GM12864 (cell line): ENCODE results near the gene LHPP.

Source experiments
- DNase-seq: peaks from one replicate; pipeline ENCODE4 v3.0.0-alpha.2; 2011; ENCODE audit warnings: low read depth
- H3K4me3 ChIP-seq: 2 replicates; pipeline ENCODE4 v1.5.1; 2011; ENCODE audit warnings: mild to moderate bottlenecking, low read depth, low read length, control low read depth
- CTCF ChIP-seq: IDR thresholded peaks from 2 replicates; pipeline ENCODE4 v1.5.1; 2011; ENCODE audit warnings: low read depth, mild to moderate bottlenecking, moderate library complexity, low read length, control low read depth, inconsistent platforms; ENCODE audit errors: missing control alignments

Gene LHPP

GRCh38 chr10:124592101-124592500 is 130.5 kb downstream of the LHPP start:
- no peak for DNase-seq
- H3K4me3 ChIP-seq = no peak overlapping the region
- TF ChIP-seq CTCF = no peak

- no peak for DNase-seq
- no peak for TF ChIP-seq CTCF
- H3K4me3 ChIP-seq = no peak overlapping the region
Observed at GRCh38 chr10:124592736-124593430, 131.3 kb downstream of the LHPP start.

GRCh38 chr10:124593431-124593985 is 131.9 kb downstream of the LHPP start:
- no peak overlapping the region for H3K4me3 ChIP-seq
- TF ChIP-seq CTCF = no peak
- no peak for DNase-seq

GRCh38 chr10:124594240-124594639 is 132.6 kb downstream of the LHPP start:
- no peak for DNase-seq
- H3K4me3 ChIP-seq = no peak overlapping the region
- TF ChIP-seq CTCF = no peak

- H3K4me3 ChIP-seq = no peak overlapping the region
- TF ChIP-seq CTCF = no peak
- no peak for DNase-seq
Observed at GRCh38 chr10:124595143-124595883, 133.7 kb downstream of the LHPP start.

- no peak for DNase-seq
- no peak overlapping the region for H3K4me3 ChIP-seq
- no peak for TF ChIP-seq CTCF
Observed at GRCh38 chr10:124596116-124596785, 134.6 kb downstream of the LHPP start.
